ENCODE data around the gene GIT1. TPM values are rescaled to one million over a fixed set of nuclear protein-coding genes. Genes with fewer than 3 reads are reported as not detected.
"Not testable (repeated sequence)": the region's sequence is repeated elsewhere in the genome, so short reads cannot be mapped to it uniquely, and the experiment has no call there.

GIT1 gene
- total RNA-seq, 2 donors from 2014 or later = 26.7 to 48.1 TPM

- H3K4me1 ChIP-seq = peaks cover 0 to 21% of the 10 kb centered on the region in 2 donors
- TF ChIP-seq, protein P1, sequence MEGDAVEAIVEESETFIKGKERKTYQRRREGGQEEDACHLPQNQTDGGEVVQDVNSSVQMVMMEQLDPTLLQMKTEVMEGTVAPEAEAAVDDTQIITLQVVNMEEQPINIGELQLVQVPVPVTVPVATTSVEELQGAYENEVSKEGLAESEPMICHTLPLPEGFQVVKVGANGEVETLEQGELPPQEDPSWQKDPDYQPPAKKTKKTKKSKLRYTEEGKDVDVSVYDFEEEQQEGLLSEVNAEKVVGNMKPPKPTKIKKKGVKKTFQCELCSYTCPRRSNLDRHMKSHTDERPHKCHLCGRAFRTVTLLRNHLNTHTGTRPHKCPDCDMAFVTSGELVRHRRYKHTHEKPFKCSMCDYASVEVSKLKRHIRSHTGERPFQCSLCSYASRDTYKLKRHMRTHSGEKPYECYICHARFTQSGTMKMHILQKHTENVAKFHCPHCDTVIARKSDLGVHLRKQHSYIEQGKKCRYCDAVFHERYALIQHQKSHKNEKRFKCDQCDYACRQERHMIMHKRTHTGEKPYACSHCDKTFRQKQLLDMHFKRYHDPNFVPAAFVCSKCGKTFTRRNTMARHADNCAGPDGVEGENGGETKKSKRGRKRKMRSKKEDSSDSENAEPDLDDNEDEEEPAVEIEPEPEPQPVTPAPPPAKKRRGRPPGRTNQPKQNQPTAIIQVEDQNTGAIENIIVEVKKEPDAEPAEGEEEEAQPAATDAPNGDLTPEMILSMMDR (IDR thresholded peaks at IDR 0.05) = no peak
- no peak overlapping the region for H3K27ac ChIP-seq
Observed at GRCh38 chr17:29559640-29560039, 29.8 kb downstream of the GIT1 start.

GRCh38 chr17:29558139-29558538, 31.3 kb downstream of the GIT1 start:
- not testable (repeated sequence) for H3K27ac ChIP-seq; H3K4me3 ChIP-seq; H3K9me3 ChIP-seq; H3K36me3 ChIP-seq; H3K27me3 ChIP-seq; DNase-seq (ENCODE audit: low spot score)
- peaks cover 0 to 17% of the 10 kb centered on the region in 2 donors for H3K4me1 ChIP-seq

More at GRCh38 chr17:29559640-29560039, 29.8 kb downstream of the GIT1 start:
- no peaks in the 10 kb centered on the region for H3K27me3 ChIP-seq
- no peaks in the 10 kb centered on the region for H3K36me3 ChIP-seq
- no peak overlapping the region for H3K4me3 ChIP-seq
- no peak for DNase-seq (ENCODE audit: low spot score)
- no peaks in the 10 kb centered on the region for H3K9me3 ChIP-seq

DNA sequence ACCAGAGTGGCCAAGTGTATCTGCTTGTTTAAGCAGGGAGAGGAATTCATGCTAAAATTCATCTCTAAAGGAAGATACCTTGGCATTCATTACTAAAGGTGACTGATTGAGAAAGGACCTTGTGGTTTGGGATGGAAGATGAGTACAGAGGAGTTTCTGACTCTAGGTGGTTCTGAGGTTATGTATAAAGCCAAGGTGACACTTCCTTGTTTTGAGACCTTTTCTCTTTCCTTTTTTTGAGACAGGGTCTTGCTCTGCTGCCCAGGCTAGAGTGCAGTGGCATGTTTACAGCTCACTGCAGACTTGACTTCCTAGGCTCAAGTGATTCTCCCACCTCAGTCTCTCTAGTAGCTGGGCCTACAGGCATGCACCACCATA, 31.7 kb downstream of the GIT1 start:
- no peaks in the 10 kb centered on the region for H3K36me3 ChIP-seq

GRCh38 chr17:29557085-29557738, 32.2 kb downstream of the GIT1 start:
- no peak overlapping the region for H3K4me3 ChIP-seq
- no peak overlapping the region for H3K27ac ChIP-seq
- peaks cover 0 to 11% of the 10 kb centered on the region in 2 donors for H3K4me1 ChIP-seq
- H3K9me3 ChIP-seq = no peaks in the 10 kb centered on the region
- H3K27me3 ChIP-seq = no peaks in the 10 kb centered on the region
- DNase-seq (ENCODE audit: low spot score) = no peak
- no peaks in the 10 kb centered on the region for H3K36me3 ChIP-seq
- TF ChIP-seq, protein P1 (IDR thresholded peaks at IDR 0.05) = no peak

More for the DNA sequence above, 31.7 kb downstream of the GIT1 start:
- TF ChIP-seq, protein P1 (IDR thresholded peaks at IDR 0.05) = no peak
- Histone ChIP-seq H3K9me3 (no peaks in the 10 kb centered on the region), H3K4me1 (peaks cover 0 to 17% of the 10 kb centered on the region in 2 donors), H3K27ac (no peak overlapping the region), H3K4me3 (no peak overlapping the region), H3K27me3 (no peaks in the 10 kb centered on the region)
- DNase-seq (ENCODE audit: low spot score) = no peak

GRCh38 chr17:29555840-29556239, 33.6 kb downstream of the GIT1 start:
- TF ChIP-seq, protein P1 (IDR thresholded peaks at IDR 0.05) = no peak
- Histone ChIP-seq H3K27ac (no peak overlapping the region), H3K36me3 (no peaks in the 10 kb centered on the region), H3K4me1 (no peaks in the 10 kb centered on the region), H3K4me3 (no peak overlapping the region), H3K27me3 (no peaks in the 10 kb centered on the region), H3K9me3 (no peaks in the 10 kb centered on the region)
- DNase-seq (ENCODE audit: low spot score) = no peak

DNA sequence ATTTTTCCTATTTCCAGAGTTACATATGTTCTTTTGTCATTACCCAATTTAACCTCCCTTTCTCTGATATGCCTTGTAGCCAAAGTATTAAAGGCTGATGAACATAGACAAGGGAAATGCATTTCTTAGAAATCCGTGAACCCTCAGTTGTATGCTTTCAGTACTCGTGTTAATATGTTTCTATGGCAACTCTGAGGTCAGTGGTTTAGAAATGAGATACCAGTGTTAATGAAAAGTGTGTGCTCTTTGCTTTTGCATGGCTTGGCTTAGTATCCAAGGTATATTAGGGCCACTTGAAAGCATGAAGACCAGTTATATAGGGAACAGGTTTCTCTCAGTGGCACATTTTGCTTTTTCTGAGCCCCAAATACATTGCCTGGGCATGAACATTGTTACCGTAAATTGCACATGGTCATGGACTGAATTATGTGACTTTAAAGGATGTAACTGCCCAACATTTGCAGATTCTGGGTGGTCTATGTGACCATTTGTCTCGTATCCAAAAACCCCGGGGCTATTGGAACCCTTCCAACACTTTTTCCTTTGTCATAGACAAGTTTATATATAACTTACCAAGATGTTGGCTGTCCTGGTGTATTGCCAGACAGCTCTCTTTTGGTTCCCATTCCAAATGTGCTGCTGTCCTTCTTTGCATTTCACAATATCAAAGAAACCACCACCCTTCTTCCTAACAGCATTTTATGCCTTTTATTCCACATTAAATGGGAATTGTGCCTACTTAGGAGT, 40.1 kb downstream of the GIT1 start:
- Histone ChIP-seq H3K27me3 (no peaks in the 10 kb centered on the region), H3K4me1 (peaks cover 0 to 8% of the 10 kb centered on the region in 2 donors), H3K4me3 (no peak overlapping the region), H3K36me3 (no peaks in the 10 kb centered on the region), H3K9me3 (no peaks in the 10 kb centered on the region), H3K27ac (no peak overlapping the region)
- DNase-seq (ENCODE audit: low spot score) = no peak
- TF ChIP-seq, protein P1 (IDR thresholded peaks at IDR 0.05) = no peak
